ENCODE data around the gene BICDL1.
"Not testable (repeated sequence)": the region's sequence is repeated elsewhere in the genome, so short reads cannot be mapped to it uniquely, and the experiment has no call there.

BICDL1 gene

GRCh38 chr12:120013659-120014380, 24.8 kb downstream of the BICDL1 start:
- H3K4me3 ChIP-seq (replicated peaks in 1 of 2; ENCODE audit: low read depth in 2 of 2, low read length in 2 of 2) = no peak overlapping the region
- DNase-seq (ENCODE audit: low read depth in 2 of 2) = no peak
- TF ChIP-seq, protein P1, sequence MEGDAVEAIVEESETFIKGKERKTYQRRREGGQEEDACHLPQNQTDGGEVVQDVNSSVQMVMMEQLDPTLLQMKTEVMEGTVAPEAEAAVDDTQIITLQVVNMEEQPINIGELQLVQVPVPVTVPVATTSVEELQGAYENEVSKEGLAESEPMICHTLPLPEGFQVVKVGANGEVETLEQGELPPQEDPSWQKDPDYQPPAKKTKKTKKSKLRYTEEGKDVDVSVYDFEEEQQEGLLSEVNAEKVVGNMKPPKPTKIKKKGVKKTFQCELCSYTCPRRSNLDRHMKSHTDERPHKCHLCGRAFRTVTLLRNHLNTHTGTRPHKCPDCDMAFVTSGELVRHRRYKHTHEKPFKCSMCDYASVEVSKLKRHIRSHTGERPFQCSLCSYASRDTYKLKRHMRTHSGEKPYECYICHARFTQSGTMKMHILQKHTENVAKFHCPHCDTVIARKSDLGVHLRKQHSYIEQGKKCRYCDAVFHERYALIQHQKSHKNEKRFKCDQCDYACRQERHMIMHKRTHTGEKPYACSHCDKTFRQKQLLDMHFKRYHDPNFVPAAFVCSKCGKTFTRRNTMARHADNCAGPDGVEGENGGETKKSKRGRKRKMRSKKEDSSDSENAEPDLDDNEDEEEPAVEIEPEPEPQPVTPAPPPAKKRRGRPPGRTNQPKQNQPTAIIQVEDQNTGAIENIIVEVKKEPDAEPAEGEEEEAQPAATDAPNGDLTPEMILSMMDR (IDR thresholded peaks at IDR 0.05; ENCODE audit: low read depth, low read length) = no peak

- not testable (repeated sequence) for DNase-seq (ENCODE audit: low read depth in 2 of 2)
Observed at GRCh38 chr12:120014381-120014735, 25.3 kb downstream of the BICDL1 start.

DNA sequence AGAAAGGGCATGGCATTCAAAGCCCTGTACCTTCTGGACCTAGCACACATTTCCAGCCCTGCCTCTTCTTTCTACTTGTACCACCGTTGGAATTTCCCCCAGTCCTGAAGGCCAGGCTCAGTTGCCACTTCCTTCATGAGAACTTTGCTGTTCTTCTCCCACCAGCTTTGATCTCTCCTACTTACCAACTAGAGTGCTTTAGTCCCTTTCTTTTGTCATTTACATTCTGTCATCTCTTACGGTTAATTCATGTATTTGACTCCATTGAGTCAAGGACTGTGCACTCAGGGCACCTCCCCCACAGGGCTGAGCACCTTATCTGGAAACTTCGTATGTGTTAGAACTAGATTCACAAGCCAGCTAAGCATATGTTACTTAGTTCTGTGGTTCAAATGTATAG, 26.3 kb downstream of the BICDL1 start:
- DNase-seq (ENCODE audit: low read depth in 2 of 2) = no peak
- TF ChIP-seq, protein P1 (IDR thresholded peaks at IDR 0.05; ENCODE audit: low read depth, low read length) = no peak
- no peak overlapping the region for H3K4me3 ChIP-seq (replicated peaks in 1 of 2; ENCODE audit: low read depth in 2 of 2, low read length in 2 of 2)

More at GRCh38 chr12:120014381-120014735, 25.3 kb downstream of the BICDL1 start:
- not testable (repeated sequence) for H3K4me3 ChIP-seq (replicated peaks in 1 of 2; ENCODE audit: low read depth in 2 of 2, low read length in 2 of 2)

DNA sequence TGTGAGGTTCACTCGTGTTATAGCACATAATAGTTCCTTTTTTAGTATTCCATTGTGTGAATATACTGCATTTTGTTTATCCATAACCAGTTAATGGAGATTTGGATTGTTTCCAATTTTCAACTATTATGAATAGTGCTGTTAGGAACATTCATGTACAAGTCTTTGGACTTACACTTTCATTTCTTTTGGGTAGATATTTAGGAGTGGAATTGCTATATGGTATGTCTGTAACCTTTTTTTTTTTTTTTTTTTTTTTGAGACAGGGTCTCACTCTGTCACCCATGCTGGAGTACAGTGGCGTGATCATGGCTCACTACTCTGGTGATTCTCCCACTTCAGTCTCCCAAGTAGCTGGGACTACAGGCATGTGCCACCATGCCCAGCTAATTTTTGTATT, 27.2 kb downstream of the BICDL1 start:
- not testable (repeated sequence) for DNase-seq (ENCODE audit: low read depth in 2 of 2); H3K4me3 ChIP-seq (replicated peaks in 1 of 2; ENCODE audit: low read depth in 2 of 2, low read length in 2 of 2)

DNA sequence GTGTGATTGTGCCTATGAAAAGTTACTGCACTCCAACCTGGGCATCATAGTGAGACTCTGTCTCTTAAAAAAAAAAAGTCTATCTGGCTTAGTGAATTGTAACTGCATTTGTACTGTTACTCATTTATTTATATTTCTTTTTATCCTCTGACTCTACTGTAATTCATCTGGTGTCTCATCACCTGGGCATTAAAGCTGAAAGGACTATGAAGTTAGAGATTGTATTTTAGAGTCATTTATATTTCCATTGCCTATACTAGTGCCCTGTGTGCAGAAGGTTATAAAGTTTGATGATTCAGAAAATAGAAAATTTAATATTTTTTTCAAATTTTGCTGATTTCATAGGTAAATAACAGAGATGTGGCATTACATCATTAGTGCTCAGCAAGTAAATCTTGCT, 30.2 kb downstream of the BICDL1 start:
- no peak for DNase-seq (ENCODE audit: low read depth in 2 of 2)
- H3K4me3 ChIP-seq (replicated peaks in 1 of 2; ENCODE audit: low read depth in 2 of 2, low read length in 2 of 2) = no peak overlapping the region
- TF ChIP-seq, protein P1 (IDR thresholded peaks at IDR 0.05; ENCODE audit: low read depth, low read length) = no peak

GRCh38 chr12:120019938-120020337, 30.9 kb downstream of the BICDL1 start:
- H3K4me3 ChIP-seq (replicated peaks in 1 of 2; ENCODE audit: low read depth in 2 of 2, low read length in 2 of 2) = no peak overlapping the region
- DNase-seq (ENCODE audit: low read depth in 2 of 2) = no peak
- TF ChIP-seq, protein P1 (IDR thresholded peaks at IDR 0.05; ENCODE audit: low read depth, low read length) = no peak

GRCh38 chr12:120024193-120024592, 35.2 kb downstream of the BICDL1 start:
- no peak for DNase-seq (ENCODE audit: low read depth in 2 of 2)
- no peak overlapping the region for H3K4me3 ChIP-seq (replicated peaks in 1 of 2; ENCODE audit: low read depth in 2 of 2, low read length in 2 of 2)
- TF ChIP-seq, protein P1 (IDR thresholded peaks at IDR 0.05; ENCODE audit: low read depth, low read length) = no peak

- TF ChIP-seq, protein P1 (IDR thresholded peaks at IDR 0.05; ENCODE audit: low read depth, low read length) = no peak
- DNase-seq (ENCODE audit: low read depth in 2 of 2) = no peak
- no peak overlapping the region for H3K4me3 ChIP-seq (replicated peaks in 1 of 2; ENCODE audit: low read depth in 2 of 2, low read length in 2 of 2)
Observed at GRCh38 chr12:120025640-120026039, 36.6 kb downstream of the BICDL1 start.

Data from cardiac fibroblast (primary cell).